Islet of Langerhans (tissue), 1 donor: Measurements from ENCODE around the gene ATOH8.

Experiments
- FAIRE-seq: peaks from one replicate; lab custom pipeline; 2011; peaks lifted over from hg19 to GRCh38; lab: Jason Lieb, UNC

Gene ATOH8

DNA sequence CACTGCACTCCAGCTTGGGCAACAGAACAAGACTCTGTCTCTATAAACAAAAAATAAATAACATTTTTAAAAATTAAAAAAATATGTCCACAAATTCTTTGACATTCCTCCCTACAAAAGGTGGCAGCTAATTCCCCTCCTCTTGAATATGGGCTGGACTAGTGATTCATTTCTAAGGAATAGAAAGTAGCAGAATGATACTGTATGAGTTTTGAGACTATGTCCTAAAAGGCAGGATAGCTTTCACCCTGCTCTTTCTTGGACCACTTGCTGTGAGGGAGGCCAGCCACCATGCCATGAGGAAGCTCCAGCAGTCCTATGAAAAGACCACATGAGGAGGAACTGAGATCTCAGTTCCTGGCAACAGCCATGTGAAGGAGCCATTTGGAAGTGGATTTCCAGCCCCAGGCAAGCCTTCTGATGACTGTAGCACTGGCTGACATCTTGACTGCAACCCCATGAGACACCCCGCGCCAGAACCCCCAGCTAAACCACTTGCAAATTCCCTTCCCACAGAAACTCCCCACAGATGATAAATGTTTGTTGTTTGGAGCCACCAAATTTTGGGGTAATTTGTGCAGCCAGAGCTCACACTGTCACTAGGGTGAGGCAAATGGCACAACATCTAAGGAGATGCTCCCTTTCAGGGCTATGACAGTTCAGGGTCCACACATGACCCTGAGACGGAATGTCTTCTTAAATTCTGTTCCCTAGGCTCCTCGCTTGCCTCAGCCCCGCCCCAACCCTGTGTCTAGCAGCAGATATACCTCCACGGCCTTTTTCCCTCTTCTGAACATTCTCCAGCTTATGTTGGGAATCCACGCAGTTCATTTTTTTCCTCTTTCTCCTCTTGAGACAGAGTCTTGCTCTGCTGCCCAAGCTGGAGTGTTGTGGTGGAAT is 17.1 kb upstream of the ATOH8 start:
- FAIRE-seq, result no peak

- no peak for FAIRE-seq
Measured at GRCh38 chr2:85737481-85737880, 16.3 kb upstream of the ATOH8 start.

DNA sequence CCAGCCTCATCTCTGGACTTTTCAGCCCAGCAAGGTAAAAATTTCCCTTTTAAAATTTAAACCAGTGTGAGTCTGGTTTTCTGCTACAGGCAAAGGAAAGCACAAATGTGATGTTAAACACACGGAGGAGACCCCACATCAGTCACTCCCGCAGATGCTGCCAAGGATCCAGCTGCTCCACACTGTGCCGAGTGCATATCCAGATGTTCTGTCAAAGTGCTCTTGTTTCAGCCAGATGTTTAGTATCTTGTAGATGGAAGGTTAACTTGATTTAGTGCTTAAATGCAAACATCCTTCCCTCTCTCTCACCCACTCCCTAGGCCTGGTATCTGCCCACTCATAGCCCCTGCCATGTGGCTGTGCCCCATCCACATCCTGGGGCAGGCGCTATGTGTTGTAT is 15.8 kb upstream of the ATOH8 start:
- FAIRE-seq, result no peak

DNA sequence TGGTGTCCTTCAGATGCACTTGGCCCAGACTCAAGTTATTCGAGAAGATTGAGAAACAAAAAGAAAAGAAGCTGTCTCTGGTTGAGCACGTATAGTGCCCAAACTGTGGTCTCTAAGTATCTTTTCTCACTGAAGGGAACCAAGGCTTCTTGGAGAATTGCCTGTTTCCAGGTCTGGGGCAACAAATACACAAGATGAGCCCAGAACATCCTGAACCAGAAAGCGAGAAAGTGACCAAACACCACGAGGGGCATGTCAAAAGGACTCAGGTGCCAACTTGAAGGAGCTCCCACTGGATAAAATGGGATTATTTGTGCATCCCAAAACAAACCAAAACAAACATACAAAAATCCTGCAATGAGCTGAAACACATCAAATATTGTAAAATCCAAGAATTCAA is 13.6 kb upstream of the ATOH8 start:
- FAIRE-seq, result no peak

DNA sequence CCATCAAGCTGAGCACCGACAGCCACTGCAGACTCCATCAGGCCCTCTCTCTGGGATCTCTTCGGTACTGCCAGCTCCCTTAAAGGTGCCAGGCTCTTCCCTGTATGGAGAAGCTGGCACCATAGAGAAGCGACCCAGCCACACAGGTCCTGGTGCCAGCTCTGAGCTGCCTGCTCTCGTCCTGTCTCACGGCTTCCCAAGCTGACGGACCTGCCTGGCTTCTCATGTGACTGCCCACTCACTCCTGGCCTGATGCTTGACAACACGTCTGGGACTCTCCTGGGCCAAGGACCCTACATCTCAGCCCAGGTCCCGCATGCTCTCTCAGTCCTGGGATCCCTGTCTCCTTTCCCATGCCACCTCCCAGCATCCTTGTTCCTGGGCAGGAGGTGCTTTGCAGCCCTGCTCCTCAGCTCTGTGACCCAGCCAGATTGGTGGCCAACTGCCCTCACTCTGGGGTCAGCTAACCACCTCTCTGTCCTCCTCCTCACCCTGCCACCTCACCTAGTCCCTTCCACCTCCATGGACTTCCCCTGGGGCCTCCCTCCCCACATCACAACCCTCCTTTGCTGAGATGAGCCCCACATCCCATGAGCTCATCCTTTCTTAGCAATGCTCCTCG is 12.5 kb upstream of the ATOH8 start:
- FAIRE-seq, result no peak

DNA sequence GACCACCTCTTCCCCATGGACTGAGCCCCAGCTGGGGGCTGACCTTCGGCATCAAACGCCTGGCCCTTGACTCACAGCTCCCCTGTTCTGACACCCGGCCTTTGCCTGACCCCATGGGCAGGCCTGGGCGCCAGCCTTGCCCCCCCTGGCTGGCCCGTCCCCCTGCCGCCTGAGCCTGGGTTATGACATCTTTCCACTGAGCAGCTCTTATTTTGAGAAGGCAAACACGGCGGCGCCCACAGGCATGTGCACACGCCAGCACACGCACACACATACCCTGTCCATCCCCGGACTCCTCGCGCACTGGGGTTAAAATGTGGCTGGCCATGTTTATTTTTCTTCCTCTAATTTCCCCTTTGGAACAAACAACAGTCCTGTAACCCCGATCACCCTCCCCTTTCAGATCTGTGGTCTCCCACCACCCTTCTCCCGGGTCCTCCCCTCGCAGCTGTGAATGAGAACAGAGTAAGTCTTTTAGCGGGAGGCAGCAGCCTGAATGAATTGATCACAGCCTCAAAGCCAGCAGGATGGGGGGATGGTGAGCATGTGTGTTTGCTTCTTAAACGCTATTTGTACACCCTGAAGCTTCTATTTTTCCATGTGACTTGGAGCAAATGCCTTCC is 11.8 kb upstream of the ATOH8 start:
- FAIRE-seq, result no peak

- FAIRE-seq, result no peak
Measured at GRCh38 chr2:85743304-85743978, 10.3 kb upstream of the ATOH8 start.

GRCh38 chr2:85744055-85744454 is 9.7 kb upstream of the ATOH8 start:
- no peak for FAIRE-seq

DNA sequence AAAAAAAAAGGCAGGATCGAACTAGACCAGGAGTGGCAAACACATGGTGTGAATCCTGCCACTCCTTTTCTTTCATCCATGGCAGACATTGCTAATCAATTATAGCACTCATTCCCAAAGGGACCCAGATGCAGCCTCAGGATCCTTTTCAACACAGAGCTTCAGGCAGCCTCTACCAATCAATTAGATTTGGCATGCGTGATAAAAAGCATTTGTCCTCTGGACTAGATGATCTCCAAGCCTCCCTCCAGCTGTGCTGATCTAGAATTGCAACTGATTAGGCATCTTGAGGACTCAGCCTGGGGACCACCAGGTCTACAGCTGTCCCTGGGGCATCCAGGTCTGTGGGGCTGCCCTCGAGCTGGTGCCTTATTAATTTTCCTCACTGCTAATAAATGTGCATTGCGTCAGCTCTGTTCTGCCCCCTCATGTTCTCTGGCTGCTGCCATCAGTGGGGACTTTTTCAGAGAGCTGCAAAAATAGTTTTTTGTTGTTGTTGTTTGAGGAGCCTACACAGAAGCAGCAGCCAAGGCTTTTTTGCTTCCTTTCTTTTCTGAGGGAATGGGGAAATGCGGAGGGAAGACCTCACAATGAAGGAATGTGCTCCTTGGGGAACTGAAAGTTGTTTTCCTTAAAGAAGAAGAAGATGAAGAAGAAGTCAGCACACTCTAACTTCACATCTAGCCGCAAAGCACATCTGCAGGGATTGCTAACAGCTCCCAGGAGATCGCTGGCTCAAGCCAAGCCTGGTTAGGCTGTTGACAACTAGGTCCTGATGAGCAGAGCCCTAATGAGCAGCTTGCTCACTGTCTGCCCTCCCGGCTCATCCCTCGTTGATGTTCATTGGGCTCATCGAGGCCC is 8.8 kb upstream of the ATOH8 start:
- FAIRE-seq, result no peak

- no peak for FAIRE-seq
Measured at GRCh38 chr2:85745619-85746018, 8.2 kb upstream of the ATOH8 start.

DNA sequence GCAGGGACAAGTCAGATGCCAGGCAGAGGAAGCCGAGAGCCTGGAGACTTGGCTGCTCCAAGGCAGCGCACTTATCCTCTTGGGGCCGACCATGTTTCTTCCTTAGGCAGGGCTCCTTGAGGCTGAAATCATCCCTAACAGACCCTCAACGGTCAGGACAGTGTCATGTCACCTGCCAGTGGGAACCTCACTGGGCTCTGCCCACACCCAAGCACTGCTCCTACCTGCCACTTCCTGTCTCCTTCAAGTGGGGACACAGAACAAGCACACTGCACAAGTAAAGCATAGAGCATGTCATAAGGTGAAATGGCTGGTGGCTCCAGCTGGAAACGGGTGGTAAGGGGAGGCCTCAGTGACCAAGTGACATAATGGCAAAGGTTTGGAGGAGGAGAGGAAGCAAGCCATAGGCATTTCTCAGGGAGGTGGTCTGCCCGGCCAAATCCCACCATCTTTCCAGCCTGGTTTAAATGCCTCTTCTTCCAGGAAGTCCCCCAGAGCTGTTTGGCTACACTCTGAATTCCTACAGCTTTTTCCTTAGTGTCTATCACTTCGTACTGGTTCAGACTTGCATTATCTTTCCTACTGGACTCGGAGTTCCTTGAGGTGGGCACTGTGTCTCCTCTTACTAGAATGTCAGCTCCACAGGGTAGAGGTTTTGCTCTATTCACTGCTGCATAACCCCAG is 7.3 kb upstream of the ATOH8 start:
- FAIRE-seq, result no peak

DNA sequence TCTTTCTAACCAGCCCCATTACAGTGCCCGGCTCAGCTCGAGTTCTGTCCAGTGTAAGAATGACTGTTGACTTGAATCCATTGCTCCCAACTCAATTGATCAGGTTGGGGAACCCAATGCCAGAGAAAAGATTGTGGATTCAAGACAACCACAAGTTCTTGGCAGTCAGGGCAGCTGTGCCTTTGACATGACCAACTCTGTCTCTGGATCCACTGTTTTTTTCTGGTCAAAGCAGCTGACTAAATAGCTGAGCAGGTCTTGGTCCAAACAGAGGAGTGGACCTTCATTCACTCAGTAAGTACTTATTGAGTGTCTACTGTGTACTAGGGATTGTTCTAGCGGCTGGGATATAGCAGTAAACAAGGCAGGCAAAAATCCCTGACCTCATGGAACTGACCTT is 6.3 kb upstream of the ATOH8 start:
- FAIRE-seq, result no peak

- no peak for FAIRE-seq
Measured at GRCh38 chr2:85748039-85748734, 5.6 kb upstream of the ATOH8 start.

- no peak for FAIRE-seq
Measured at GRCh38 chr2:85748985-85749875, 4.6 kb upstream of the ATOH8 start.

GRCh38 chr2:85750587-85751575 is 2.9 kb upstream of the ATOH8 start:
- FAIRE-seq, result no peak

- FAIRE-seq, result no peak
Measured at GRCh38 chr2:85751627-85752026, 2.2 kb upstream of the ATOH8 start.

GRCh38 chr2:85753035-85753524 is 711 bp upstream of the ATOH8 start:
- FAIRE-seq, result no peak
